Measurements from ENCODE around the gene IFT52.

Gene IFT52

DNA sequence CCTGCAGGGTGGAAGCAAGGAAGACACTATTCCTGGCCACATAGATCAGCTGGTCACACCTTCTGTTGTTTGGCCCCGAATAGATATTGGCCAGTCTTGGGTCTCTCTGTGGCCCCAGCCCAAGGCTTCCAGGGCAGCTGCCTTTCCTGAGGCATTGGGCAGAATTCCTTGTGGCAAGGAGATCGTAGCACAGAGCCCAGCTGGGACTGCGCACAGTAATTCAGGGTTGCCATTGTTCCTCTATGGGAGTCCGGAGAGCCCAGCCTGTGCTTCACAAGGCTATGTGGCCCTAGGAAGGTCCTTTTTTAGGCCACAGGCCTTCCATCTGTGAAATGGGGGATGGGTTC is 25.0 kb upstream of the IFT52 start:
- H3K9ac ChIP-seq (ENCODE audit: low read length in 5 of 5), result peak overlapping the region in 1 of 5 donors; percentile 2
- no peak overlapping the region for H3K4me3 ChIP-seq (ENCODE audit: low read depth in 1 of 5, low read length in 5 of 5)
- H3K36me3 ChIP-seq (ENCODE audit: control insufficient read depth in 5 of 5, insufficient read depth in 5 of 5, low read length in 5 of 5), result peaks cover 3 to 45% (median 29%) of the 10 kb centered on the region in 5 donors
- no peak overlapping the region for H3K27ac ChIP-seq (ENCODE audit: low read depth, low read length)
- H3K27me3 ChIP-seq (ENCODE audit: control insufficient read depth in 5 of 5, insufficient read depth in 4 of 5, low read length in 5 of 5), result no peaks in the 10 kb centered on the region
- H3K9me3 ChIP-seq (ENCODE audit: control insufficient read depth in 5 of 5, low read length in 5 of 5), result no peaks in the 10 kb centered on the region
- H3K4me1 ChIP-seq (ENCODE audit: control insufficient read depth in 5 of 5, insufficient read depth in 5 of 5, low read length in 5 of 5), result peaks cover 0 to 17% (median 13%) of the 10 kb centered on the region in 5 donors

DNA sequence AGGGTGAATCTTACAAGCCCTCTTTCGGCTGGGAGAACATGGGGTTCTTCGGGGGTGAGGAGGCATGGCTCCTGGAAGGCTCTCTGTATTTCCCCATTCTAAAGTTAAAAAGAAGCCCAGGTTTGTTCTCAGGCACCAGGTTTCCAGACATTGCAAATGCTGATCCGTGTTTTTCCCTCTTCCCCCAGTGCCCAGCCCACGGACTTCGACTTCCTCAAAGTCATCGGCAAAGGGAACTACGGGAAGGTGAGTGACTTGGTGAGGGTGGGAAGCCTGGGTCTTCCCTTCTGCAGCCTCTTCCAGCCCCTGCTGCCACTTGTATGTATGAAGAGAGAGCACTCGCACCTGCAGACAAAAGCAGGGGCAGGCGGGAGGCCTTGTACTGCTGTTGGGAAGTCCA is 23.3 kb upstream of the IFT52 start:
- Histone ChIP-seq H3K9ac (ENCODE audit: low read length in 5 of 5) (no peak overlapping the region), H3K4me3 (ENCODE audit: low read depth in 1 of 5, low read length in 5 of 5) (no peak overlapping the region), H3K27me3 (ENCODE audit: control insufficient read depth in 5 of 5, insufficient read depth in 4 of 5, low read length in 5 of 5) (no peaks in the 10 kb centered on the region), H3K27ac (ENCODE audit: low read depth, low read length) (no peak overlapping the region), H3K4me1 (ENCODE audit: control insufficient read depth in 5 of 5, insufficient read depth in 5 of 5, low read length in 5 of 5) (peaks cover 0 to 14% (median 5%) of the 10 kb centered on the region in 5 donors), H3K9me3 (ENCODE audit: control insufficient read depth in 5 of 5, low read length in 5 of 5) (no peaks in the 10 kb centered on the region), H3K36me3 (ENCODE audit: control insufficient read depth in 5 of 5, insufficient read depth in 5 of 5, low read length in 5 of 5) (peaks cover 3 to 59% (median 43%) of the 10 kb centered on the region in 5 donors)

DNA sequence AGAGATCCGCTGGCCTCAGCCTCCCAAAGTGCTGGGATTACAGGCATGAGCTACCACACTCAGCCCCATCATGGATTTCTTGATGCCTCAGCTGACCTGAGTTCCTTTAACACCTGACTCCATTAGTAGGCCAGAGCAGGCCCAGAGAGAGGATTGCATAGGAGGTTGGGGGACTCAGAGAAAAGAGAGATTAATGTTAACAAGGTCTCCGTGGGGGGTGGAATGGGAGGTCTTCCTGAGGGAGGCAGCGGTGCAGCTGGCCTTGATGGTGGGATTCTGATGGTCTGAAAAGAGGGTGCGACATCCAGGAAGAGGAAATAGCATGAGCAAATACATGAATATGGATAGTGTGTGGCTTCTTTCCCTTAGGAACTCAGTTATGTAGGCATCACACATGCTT is 22.0 kb upstream of the IFT52 start:
- H3K36me3 ChIP-seq (ENCODE audit: control insufficient read depth in 5 of 5, insufficient read depth in 5 of 5, low read length in 5 of 5), result peaks cover 3 to 62% (median 45%) of the 10 kb centered on the region in 5 donors
- no peaks in the 10 kb centered on the region for H3K9me3 ChIP-seq (ENCODE audit: control insufficient read depth in 5 of 5, low read length in 5 of 5)
- peak overlapping the region in 1 of 5 donors; percentile 2 for H3K9ac ChIP-seq (ENCODE audit: low read length in 5 of 5)
- peaks cover 0 to 14% (median 5%) of the 10 kb centered on the region in 5 donors for H3K4me1 ChIP-seq (ENCODE audit: control insufficient read depth in 5 of 5, insufficient read depth in 5 of 5, low read length in 5 of 5)
- no peak overlapping the region for H3K27ac ChIP-seq (ENCODE audit: low read depth, low read length)
- H3K4me3 ChIP-seq (ENCODE audit: low read depth in 1 of 5, low read length in 5 of 5), result no peak overlapping the region
- H3K27me3 ChIP-seq (ENCODE audit: control insufficient read depth in 5 of 5, insufficient read depth in 4 of 5, low read length in 5 of 5), result no peaks in the 10 kb centered on the region

DNA sequence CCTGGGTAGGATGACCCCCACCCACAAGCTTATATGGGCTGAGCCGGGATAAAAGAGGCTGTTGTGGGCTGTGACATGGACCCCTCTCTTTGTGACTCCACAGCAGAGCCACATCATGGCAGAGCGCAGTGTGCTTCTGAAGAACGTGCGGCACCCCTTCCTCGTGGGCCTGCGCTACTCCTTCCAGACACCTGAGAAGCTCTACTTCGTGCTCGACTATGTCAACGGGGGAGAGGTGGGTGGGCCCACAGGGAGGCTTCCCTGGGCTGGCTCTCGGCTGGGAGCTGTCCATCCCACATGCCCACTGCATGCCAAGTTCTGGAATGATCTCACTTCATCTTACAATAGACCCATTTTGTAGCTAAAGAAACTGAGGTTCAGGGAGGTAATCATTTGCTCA is 21.5 kb upstream of the IFT52 start:
- H3K9ac ChIP-seq (ENCODE audit: low read length in 5 of 5), result no peak overlapping the region
- H3K4me3 ChIP-seq (ENCODE audit: low read depth in 1 of 5, low read length in 5 of 5), result no peak overlapping the region
- H3K27me3 ChIP-seq (ENCODE audit: control insufficient read depth in 5 of 5, insufficient read depth in 4 of 5, low read length in 5 of 5), result no peaks in the 10 kb centered on the region
- no peaks in the 10 kb centered on the region for H3K9me3 ChIP-seq (ENCODE audit: control insufficient read depth in 5 of 5, low read length in 5 of 5)
- H3K36me3 ChIP-seq (ENCODE audit: control insufficient read depth in 5 of 5, insufficient read depth in 5 of 5, low read length in 5 of 5), result peaks cover 3 to 64% (median 48%) of the 10 kb centered on the region in 5 donors
- peaks cover 0 to 14% (median 5%) of the 10 kb centered on the region in 5 donors for H3K4me1 ChIP-seq (ENCODE audit: control insufficient read depth in 5 of 5, insufficient read depth in 5 of 5, low read length in 5 of 5)
- no peak overlapping the region for H3K27ac ChIP-seq (ENCODE audit: low read depth, low read length)

DNA sequence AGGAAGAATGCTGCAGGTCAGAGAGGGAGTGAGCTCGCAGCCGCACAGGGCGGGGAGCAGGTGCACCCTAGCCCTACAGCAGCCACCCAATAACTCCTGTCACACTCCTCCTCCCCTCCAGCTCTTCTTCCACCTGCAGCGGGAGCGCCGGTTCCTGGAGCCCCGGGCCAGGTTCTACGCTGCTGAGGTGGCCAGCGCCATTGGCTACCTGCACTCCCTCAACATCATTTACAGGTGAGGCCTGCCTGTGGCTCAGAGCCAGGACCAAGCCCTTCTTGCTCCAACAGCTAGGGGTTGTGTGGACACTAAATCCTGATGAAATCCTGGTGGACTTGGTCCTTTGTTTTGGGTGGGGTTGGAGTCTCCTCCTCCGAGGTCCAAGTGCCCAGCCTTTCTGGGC is 20.2 kb upstream of the IFT52 start:
- Histone ChIP-seq H3K9ac (ENCODE audit: low read length in 5 of 5) (no peak overlapping the region), H3K9me3 (ENCODE audit: control insufficient read depth in 5 of 5, low read length in 5 of 5) (no peaks in the 10 kb centered on the region), H3K27ac (ENCODE audit: low read depth, low read length) (no peak overlapping the region), H3K36me3 (ENCODE audit: control insufficient read depth in 5 of 5, insufficient read depth in 5 of 5, low read length in 5 of 5) (peaks cover 0 to 67% (median 51%) of the 10 kb centered on the region in 5 donors), H3K4me1 (ENCODE audit: control insufficient read depth in 5 of 5, insufficient read depth in 5 of 5, low read length in 5 of 5) (peaks cover 0 to 6% (median 2%) of the 10 kb centered on the region in 5 donors), H3K27me3 (ENCODE audit: control insufficient read depth in 5 of 5, insufficient read depth in 4 of 5, low read length in 5 of 5) (no peaks in the 10 kb centered on the region), H3K4me3 (ENCODE audit: low read depth in 1 of 5, low read length in 5 of 5) (no peak overlapping the region)

DNA sequence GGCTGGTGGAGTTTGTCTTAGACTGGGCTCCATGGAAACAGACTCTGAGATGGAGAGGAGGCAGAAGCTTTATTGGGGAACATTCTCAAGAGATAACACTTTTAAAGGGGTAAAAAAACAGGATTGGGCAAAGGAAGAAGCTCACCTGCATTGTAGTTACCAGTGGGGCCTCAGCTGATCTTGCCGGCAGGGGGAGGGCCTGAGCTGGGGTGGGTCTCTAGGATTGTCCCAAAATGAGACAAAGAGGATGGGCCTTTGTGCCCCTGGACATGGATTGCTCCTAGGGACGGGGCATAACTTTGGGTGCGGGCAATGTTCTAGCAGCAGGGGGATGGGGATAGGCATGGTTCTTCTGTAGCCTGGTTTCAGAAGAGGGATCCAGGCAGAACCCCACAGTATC is 19.4 kb upstream of the IFT52 start:
- Histone ChIP-seq H3K36me3 (ENCODE audit: control insufficient read depth in 5 of 5, insufficient read depth in 5 of 5, low read length in 5 of 5) (peaks cover 0 to 68% (median 54%) of the 10 kb centered on the region in 5 donors), H3K9me3 (ENCODE audit: control insufficient read depth in 5 of 5, low read length in 5 of 5) (no peaks in the 10 kb centered on the region)

DNA sequence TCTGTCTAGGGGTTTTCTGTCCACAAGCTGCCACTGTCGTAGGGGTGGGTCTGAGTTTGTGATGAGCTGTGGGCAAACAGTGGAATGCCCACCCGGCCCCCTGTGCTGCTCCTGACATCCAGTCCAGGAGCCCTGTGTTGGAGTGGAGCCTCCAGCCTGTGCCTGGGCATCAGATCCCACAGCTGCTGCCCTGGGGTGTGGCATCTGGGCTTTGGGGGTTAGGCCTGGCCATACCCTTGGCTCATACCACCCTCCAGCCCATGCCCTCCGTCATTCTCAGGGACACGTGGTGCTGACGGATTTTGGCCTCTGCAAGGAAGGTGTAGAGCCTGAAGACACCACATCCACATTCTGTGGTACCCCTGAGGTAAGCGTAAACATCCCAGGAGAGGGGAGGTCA is 19.0 kb upstream of the IFT52 start:
- peaks cover 0 to 14% (median 9%) of the 10 kb centered on the region in 5 donors for H3K4me1 ChIP-seq (ENCODE audit: control insufficient read depth in 5 of 5, insufficient read depth in 5 of 5, low read length in 5 of 5)
- no peak overlapping the region for H3K4me3 ChIP-seq (ENCODE audit: low read depth in 1 of 5, low read length in 5 of 5)
- peaks cover 0 to 69% (median 55%) of the 10 kb centered on the region in 5 donors for H3K36me3 ChIP-seq (ENCODE audit: control insufficient read depth in 5 of 5, insufficient read depth in 5 of 5, low read length in 5 of 5)
- H3K9me3 ChIP-seq (ENCODE audit: control insufficient read depth in 5 of 5, low read length in 5 of 5), result no peaks in the 10 kb centered on the region
- no peak overlapping the region for H3K27ac ChIP-seq (ENCODE audit: low read depth, low read length)
- H3K9ac ChIP-seq (ENCODE audit: low read length in 5 of 5), result no peak overlapping the region
- no peaks in the 10 kb centered on the region for H3K27me3 ChIP-seq (ENCODE audit: control insufficient read depth in 5 of 5, insufficient read depth in 4 of 5, low read length in 5 of 5)

More for the DNA sequence above, 19.4 kb upstream of the IFT52 start:
- no peak overlapping the region for H3K27ac ChIP-seq (ENCODE audit: low read depth, low read length)
- H3K27me3 ChIP-seq (ENCODE audit: control insufficient read depth in 5 of 5, insufficient read depth in 4 of 5, low read length in 5 of 5), result no peaks in the 10 kb centered on the region
- peaks cover 0 to 12% (median 9%) of the 10 kb centered on the region in 5 donors for H3K4me1 ChIP-seq (ENCODE audit: control insufficient read depth in 5 of 5, insufficient read depth in 5 of 5, low read length in 5 of 5)
- no peak overlapping the region for H3K9ac ChIP-seq (ENCODE audit: low read length in 5 of 5)
- H3K4me3 ChIP-seq (ENCODE audit: low read depth in 1 of 5, low read length in 5 of 5), result no peak overlapping the region

DNA sequence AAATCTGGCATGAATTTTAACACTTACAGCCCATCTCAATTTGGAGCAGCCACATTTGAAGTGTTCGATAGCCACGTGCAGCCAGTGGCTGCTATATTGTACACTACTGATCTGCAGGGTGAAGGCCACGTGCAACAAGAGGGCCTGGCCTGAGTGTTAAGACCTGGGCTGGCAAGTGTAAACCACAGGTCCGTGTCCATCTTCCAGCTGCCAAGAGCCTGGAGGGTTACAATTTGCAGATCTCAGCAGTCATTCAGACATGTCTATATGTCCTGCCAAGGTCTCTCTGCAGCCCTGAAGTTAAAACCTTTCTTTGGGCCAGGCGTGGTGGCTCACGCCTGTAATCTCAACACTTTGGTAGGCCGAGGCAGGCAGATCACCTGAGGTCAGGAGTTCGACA is 17.8 kb upstream of the IFT52 start:
- Histone ChIP-seq H3K4me3 (ENCODE audit: low read depth in 1 of 5, low read length in 5 of 5) (no peak overlapping the region), H3K27ac (ENCODE audit: low read depth, low read length) (no peak overlapping the region), H3K27me3 (ENCODE audit: control insufficient read depth in 5 of 5, insufficient read depth in 4 of 5, low read length in 5 of 5) (no peaks in the 10 kb centered on the region), H3K9ac (ENCODE audit: low read length in 5 of 5) (no peak overlapping the region), H3K36me3 (ENCODE audit: control insufficient read depth in 5 of 5, insufficient read depth in 5 of 5, low read length in 5 of 5) (peaks cover 0 to 62% (median 45%) of the 10 kb centered on the region in 5 donors), H3K4me1 (ENCODE audit: control insufficient read depth in 5 of 5, insufficient read depth in 5 of 5, low read length in 5 of 5) (peaks cover 0 to 14% (median 9%) of the 10 kb centered on the region in 5 donors), H3K9me3 (ENCODE audit: control insufficient read depth in 5 of 5, low read length in 5 of 5) (no peaks in the 10 kb centered on the region)

DNA sequence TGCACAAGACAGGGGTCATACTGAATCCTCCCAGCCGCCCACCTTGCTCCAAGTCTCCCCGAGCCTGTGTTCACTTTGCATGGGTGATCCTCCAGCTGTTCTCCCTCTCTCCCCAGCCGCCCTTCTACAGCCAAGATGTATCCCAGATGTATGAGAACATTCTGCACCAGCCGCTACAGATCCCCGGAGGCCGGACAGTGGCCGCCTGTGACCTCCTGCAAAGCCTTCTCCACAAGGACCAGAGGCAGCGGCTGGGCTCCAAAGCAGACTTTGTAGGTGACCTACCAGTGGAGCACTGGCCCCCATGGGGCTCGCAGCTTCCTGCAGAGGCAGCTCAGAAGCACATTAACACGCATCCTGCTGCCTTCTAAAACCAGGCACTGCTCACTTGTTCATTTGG is 14.6 kb upstream of the IFT52 start:
- H3K27me3 ChIP-seq (ENCODE audit: control insufficient read depth in 5 of 5, insufficient read depth in 4 of 5, low read length in 5 of 5), result no peaks in the 10 kb centered on the region

DNA sequence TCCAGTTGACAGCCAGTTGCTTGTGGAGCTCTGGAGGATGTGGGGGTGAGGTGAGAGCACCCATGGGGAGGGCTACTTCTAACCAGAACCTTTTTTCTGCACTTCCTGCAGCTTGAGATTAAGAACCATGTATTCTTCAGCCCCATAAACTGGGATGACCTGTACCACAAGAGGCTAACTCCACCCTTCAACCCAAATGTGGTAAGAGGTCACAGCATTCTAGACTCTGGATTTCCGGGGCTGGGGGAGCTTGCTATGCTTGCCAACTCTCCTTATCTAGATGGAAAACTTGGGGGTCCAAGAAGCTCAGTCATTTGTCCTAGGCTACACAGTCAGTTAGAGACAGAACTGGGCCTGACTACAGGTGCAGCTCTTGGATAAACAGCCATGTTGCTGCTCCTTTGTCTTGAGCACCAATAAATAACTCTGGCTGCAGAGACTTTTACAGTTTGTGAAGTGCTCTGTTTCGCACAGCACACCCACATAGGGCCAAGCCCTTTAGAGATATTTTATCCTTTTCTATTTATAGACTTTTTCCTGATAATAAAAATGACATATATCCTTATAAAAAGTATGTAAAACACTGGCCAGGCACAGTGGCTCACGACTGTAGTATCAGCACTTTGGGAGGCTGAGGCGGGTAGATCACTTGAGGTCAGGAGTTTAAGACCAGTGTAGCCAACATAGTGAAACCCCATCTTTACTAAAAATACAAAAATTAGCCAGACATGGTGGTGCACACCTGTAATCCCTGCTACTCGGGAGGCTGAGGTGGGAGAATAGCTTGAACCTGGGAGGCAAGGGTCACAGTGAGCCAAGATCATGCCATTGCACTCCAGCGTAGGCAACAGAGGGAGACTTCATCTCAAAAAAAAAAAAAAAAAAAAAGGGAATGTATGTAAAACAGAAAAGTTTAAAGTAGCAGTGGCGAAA is 10.6 kb upstream of the IFT52 start:
- no peaks in the 10 kb centered on the region for H3K27me3 ChIP-seq (ENCODE audit: control insufficient read depth in 5 of 5, insufficient read depth in 4 of 5, low read length in 5 of 5)
- H3K4me3 ChIP-seq (ENCODE audit: low read depth in 1 of 5, low read length in 5 of 5), result no peak overlapping the region
- H3K27ac ChIP-seq (ENCODE audit: low read depth, low read length), result peak overlapping the region; percentile 23
- H3K36me3 ChIP-seq (ENCODE audit: control insufficient read depth in 5 of 5, insufficient read depth in 5 of 5, low read length in 5 of 5), result peaks cover 0 to 10% (median 6%) of the 10 kb centered on the region in 5 donors
- no peaks in the 10 kb centered on the region for H3K9me3 ChIP-seq (ENCODE audit: control insufficient read depth in 5 of 5, low read length in 5 of 5)
- peaks cover 0 to 47% (median 43%) of the 10 kb centered on the region in 5 donors for H3K4me1 ChIP-seq (ENCODE audit: control insufficient read depth in 5 of 5, insufficient read depth in 5 of 5, low read length in 5 of 5)
- H3K9ac ChIP-seq (ENCODE audit: low read length in 5 of 5), result no peak overlapping the region

More for the DNA sequence above, 14.6 kb upstream of the IFT52 start:
- Histone ChIP-seq H3K36me3 (ENCODE audit: control insufficient read depth in 5 of 5, insufficient read depth in 5 of 5, low read length in 5 of 5) (peaks cover 0 to 35% (median 22%) of the 10 kb centered on the region in 5 donors), H3K4me1 (ENCODE audit: control insufficient read depth in 5 of 5, insufficient read depth in 5 of 5, low read length in 5 of 5) (peaks cover 0 to 22% (median 21%) of the 10 kb centered on the region in 5 donors), H3K9ac (ENCODE audit: low read length in 5 of 5) (no peak overlapping the region), H3K9me3 (ENCODE audit: control insufficient read depth in 5 of 5, low read length in 5 of 5) (no peaks in the 10 kb centered on the region), H3K27ac (ENCODE audit: low read depth, low read length) (no peak overlapping the region), H3K4me3 (ENCODE audit: low read depth in 1 of 5, low read length in 5 of 5) (no peak overlapping the region)
